Ovary (tissue), 9 donors: ENCODE measurements around the gene ADGRV1. TPM values are rescaled to one million over a fixed set of nuclear protein-coding genes. Genes with fewer than 3 reads are reported as not detected.

Experiments
- DNase-seq, 5 donors: peaks; one replicate each; pipeline ENCODE4 v3.0.0-alpha.2; 2019 to 2020
- H3K27ac ChIP-seq, 2 donors: fragments of 200-600 bp; one replicate each; pipeline versions ENCODE4 v1.5.1 to v1.8.0; 2019 to 2022
- H3K27me3 ChIP-seq: fragments of 200-600 bp; one replicate; pipeline ENCODE4 v1.8.0; 2022
- H3K36me3 ChIP-seq: fragments of 200-600 bp; sonication (generic); one replicate; pipeline ENCODE4 v1.5.1; 2019
- H3K4me1 ChIP-seq: one replicate; pipeline ENCODE4 v1.8.1; 2013; ENCODE audit warnings: mild to moderate bottlenecking, moderate library complexity; ENCODE audit not compliant: insufficient read depth
- H3K4me3 ChIP-seq: fragments of 200-600 bp; sonication (generic); one replicate; pipeline ENCODE4 v1.5.1; 2017
- H3K9me3 ChIP-seq, 2 donors: fragments of 200-600 bp in 1 of 2; sonication (generic) in 1 of 2; one replicate each; pipeline versions ENCODE4 v1.5.1 to v1.8.1; 2013 to 2019; ENCODE audit warnings: mild to moderate bottlenecking in 1 of 2, moderate library complexity in 1 of 2
- EP300 ChIP-seq: sonication (generic); formaldehyde crosslinking; IDR thresholded peaks from one replicate; pipeline ENCODE4 v1.6.1; 2017; ENCODE audit warnings: antibody characterized with exemption
- POLR2A ChIP-seq: fragments of 450-650 bp; IDR thresholded peaks from one replicate; pipeline ENCODE4 v1.6.1; 2017; ENCODE audit warnings: antibody characterized with exemption, mild to moderate bottlenecking, moderate library complexity
- WGBS, 3 donors: extraction: QIAGEN DNeasy Blood & Tissue Kit in 1 of 3; methylation state at CpG; one replicate each; pipeline versions ENCODE4 v1.1.5 to v1.1.7; 2013 to 2017; 5-methylcytosine and 5-hydroxymethylcytosine counted together
- intact Hi-C, 4 donors: fragments of 100-400 bp; cut with DNase I; formaldehyde crosslinking; loops; one replicate each; pipeline versions ENCODE4 v1.11.0 to v1.15.1; 2022 to 2023
- polyA plus RNA-seq, 2 donors: library from polyadenylated mRNA; stranded (reverse); fragments of 200-250 nt in 1 of 2; fragments of 350-450 nt in 1 of 2; fragmentation: Illumina TruSeq in 1 of 2; extraction: RNeasy Lipid Tissue Mini Kit (QIAGEN cat#74804) in 1 of 2; gene quantifications; one replicate each; pipeline ENCODE4 v1.2.3, GENCODE V29; 2013 to 2014
- total RNA-seq, 7 donors: library from RNA; depleted of rRNA in 2 of 7; stranded (reverse); fragments of >200 nt in 2 of 7; fragmentation: NEBNext Ultra II Directional in 3 of 7; extraction: Animal tissue kit (Norgen Biotek cat#: 25700) in 3 of 7; gene quantifications; one replicate each; pipeline versions ENCODE4 v1.1.0 to v1.2.4, GENCODE V29; 2016 to 2023
- TF ChIP-seq, protein P1 (sequence below), 3 donors: fragments of 450-650 bp in 2 of 3; fragments of 200-600 bp in 1 of 3; IDR thresholded peaks; one replicate each; pipeline versions ENCODE4 v1.5.1 to v1.8.0; 2016 to 2022; ENCODE audit warnings: antibody characterized with exemption in 3 of 3, mild to moderate bottlenecking in 1 of 3
- donor health status: DM: no; HTN: no; CAD: no; lungs with moderate emphysema.
- donor health status: DM: no; HTN: no; CAD: no.
- donor health status: Bipolar disorder and iron deficiency.
- donor health status: DM: yes; HTN: yes; CAD: no.
- donor health status: DM: no; HTN: no; CAD: no.
- donor health status: DM: yes; HTN: yes; CAD: no.

ADGRV1 gene
- total and polyA plus RNA-seq, 9 donors: 0.21 to 2.7 (median 1.1) TPM

DNA sequence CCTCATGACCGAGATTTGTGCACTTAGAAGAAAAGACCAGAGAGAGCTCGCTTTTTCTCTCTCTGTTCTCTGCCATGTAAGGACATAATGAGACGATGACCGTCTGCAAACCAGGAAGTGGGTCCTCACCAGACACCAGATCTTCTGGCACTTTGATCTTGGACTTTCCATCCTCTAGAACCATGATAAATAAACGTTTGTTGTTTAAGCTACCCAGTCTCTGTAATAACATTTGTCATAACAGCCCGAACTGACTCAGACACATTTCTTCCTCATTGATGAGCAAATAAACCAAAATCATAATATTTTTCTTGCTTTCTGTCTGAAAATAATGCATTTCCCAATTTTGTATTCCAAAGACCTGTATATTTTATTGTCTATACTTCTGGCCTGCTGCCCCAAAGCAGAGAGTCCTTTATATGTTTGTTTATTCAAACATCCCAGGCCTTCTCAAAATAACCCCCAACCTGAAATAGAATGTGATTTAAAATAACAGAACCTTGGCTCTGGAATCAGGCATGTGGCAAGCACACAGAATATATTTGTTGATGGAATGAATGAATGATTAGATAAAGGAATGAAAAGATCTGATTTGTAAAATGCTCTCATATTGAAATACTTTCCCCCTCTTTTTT is 396.5 kb downstream of the ADGRV1 start:
- TF ChIP-seq EP300 (no peak), POLR2A (no peak)
- TF ChIP-seq, protein P1, sequence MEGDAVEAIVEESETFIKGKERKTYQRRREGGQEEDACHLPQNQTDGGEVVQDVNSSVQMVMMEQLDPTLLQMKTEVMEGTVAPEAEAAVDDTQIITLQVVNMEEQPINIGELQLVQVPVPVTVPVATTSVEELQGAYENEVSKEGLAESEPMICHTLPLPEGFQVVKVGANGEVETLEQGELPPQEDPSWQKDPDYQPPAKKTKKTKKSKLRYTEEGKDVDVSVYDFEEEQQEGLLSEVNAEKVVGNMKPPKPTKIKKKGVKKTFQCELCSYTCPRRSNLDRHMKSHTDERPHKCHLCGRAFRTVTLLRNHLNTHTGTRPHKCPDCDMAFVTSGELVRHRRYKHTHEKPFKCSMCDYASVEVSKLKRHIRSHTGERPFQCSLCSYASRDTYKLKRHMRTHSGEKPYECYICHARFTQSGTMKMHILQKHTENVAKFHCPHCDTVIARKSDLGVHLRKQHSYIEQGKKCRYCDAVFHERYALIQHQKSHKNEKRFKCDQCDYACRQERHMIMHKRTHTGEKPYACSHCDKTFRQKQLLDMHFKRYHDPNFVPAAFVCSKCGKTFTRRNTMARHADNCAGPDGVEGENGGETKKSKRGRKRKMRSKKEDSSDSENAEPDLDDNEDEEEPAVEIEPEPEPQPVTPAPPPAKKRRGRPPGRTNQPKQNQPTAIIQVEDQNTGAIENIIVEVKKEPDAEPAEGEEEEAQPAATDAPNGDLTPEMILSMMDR (IDR thresholded peaks at IDR 0.05): no peak
- no peaks in the 10 kb centered on the region for H3K4me1 ChIP-seq
- H3K27ac ChIP-seq: no peak overlapping the region
- no peaks in the 10 kb centered on the region for H3K36me3 ChIP-seq
- 84 to 91% (median 91%) methylated on average over 6 of the region's 6 CpGs for WGBS, 3 donors
- intact Hi-C loops: no loop called here
- DNase-seq: no peak
- no peaks in the 10 kb centered on the region for H3K9me3 ChIP-seq
- no peaks in the 10 kb centered on the region for H3K27me3 ChIP-seq
- H3K4me3 ChIP-seq: no peak overlapping the region

DNA sequence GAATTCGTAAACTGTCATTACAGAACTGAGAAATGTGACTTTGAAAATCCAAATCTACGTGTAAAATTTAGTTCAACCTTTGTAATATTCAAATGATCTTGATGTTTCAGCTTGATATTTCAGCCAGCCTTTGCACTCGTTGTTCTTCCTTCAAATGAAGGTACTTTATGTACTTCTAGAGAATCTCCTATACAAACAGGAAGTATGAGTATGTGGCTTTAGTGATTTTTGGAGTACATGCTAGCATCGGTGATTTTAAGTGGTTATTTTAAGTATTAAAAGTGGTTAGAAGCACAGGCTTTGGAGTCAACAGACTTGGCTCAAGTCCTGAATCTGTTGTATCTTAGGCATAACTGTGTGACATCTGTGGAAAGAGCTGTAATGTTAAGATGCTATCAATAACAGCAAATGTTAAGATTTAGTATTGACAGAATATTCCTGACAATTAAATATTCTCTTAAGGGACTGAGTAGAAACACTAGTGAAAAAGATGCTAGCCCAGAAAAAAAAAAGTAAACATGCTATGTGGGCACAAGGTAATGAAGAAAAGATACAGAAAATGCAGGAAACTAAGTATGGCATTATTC is 398.0 kb downstream of the ADGRV1 start:
- no peaks in the 10 kb centered on the region for H3K36me3 ChIP-seq
- no peaks in the 10 kb centered on the region for H3K27me3 ChIP-seq
- intact Hi-C loops: no loop called here
- WGBS, 3 donors: 62 to 70% (median 70%) methylated on average over 4 of the region's 4 CpGs
- H3K9me3 ChIP-seq: no peaks in the 10 kb centered on the region
- no peak overlapping the region for H3K27ac ChIP-seq
- TF ChIP-seq, protein P1 (IDR thresholded peaks at IDR 0.05): no peak
- TF ChIP-seq POLR2A (no peak), EP300 (no peak)
- DNase-seq: no peak
- H3K4me1 ChIP-seq: no peaks in the 10 kb centered on the region
- H3K4me3 ChIP-seq: no peak overlapping the region

DNA sequence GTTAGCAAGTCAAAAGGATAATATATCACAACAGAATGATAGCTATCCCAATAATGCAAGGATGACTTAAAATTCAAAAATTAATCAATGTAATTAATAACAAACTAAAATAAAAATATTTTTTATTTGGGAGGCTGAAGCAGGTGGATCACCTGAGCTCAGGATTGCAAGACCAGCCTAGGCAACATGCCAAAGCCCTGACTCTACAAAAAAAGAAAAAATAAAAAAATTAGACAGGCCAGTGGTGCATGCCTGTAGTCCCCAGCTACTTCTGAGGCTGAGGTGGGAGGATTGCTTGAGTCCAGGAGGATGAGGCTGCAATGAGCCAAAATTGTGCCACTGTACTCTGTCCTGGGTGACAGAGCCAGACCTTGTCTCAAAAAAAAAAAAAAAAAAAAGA is 399.3 kb downstream of the ADGRV1 start:
- intact Hi-C loops: no loop called here
- H3K36me3 ChIP-seq: no peaks in the 10 kb centered on the region
- H3K27ac ChIP-seq: no peak overlapping the region
- H3K4me1 ChIP-seq: no peaks in the 10 kb centered on the region
- H3K4me3 ChIP-seq: no peak overlapping the region
- H3K27me3 ChIP-seq: no peaks in the 10 kb centered on the region
- H3K9me3 ChIP-seq: no peaks in the 10 kb centered on the region
- no peak for DNase-seq
- TF ChIP-seq EP300: no peak
- TF ChIP-seq, protein P1 (IDR thresholded peaks at IDR 0.05): no peak
- TF ChIP-seq POLR2A: no peak

DNA sequence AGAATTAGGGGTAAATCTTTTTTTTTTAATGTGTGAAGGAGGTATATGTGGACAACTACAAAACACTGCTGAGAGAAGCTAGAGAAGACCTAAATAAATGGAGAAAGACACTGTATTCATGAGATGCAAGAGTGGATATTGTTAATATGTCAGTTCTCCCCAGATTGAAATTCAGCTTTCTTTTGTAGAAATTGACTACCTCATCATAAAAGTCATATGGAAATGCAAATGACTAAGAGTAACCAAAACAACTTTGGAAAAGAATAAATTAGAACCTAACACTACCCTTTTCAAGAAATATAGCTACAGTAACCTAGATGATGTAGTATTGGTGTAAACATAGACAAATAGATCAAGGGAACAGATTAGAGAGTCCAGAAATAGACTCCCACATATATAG is 400.7 kb downstream of the ADGRV1 start:
- TF ChIP-seq EP300 (no peak), POLR2A (no peak)
- TF ChIP-seq, protein P1 (IDR thresholded peaks at IDR 0.05): no peak
- no peaks in the 10 kb centered on the region for H3K4me1 ChIP-seq
- intact Hi-C loops: no loop called here
- no peak overlapping the region for H3K27ac ChIP-seq
- no peaks in the 10 kb centered on the region for H3K27me3 ChIP-seq
- H3K4me3 ChIP-seq: no peak overlapping the region
- no peaks in the 10 kb centered on the region for H3K9me3 ChIP-seq
- no peak for DNase-seq
- H3K36me3 ChIP-seq: no peaks in the 10 kb centered on the region
